ENCODE data around the gene CCR5. TPM values are rescaled to one million over a fixed set of nuclear protein-coding genes. Genes with fewer than 3 reads are reported as not detected.

The CCR5 gene
- total RNA-seq, 1 donor = not detected

GRCh38 chr3:46365737-46366524 is 4.8 kb upstream of the CCR5 start:
- no peak for TF ChIP-seq CTCF (IDR thresholded peaks at IDR 0.05; ENCODE audit: insufficient read depth, low read length)
- no peak overlapping the region for H3K4me3 ChIP-seq (ENCODE audit: low read depth, low read length)
- no peak for DNase-seq (ENCODE audit: low read depth)

- DNase-seq (ENCODE audit: low read depth) = no peak
- no peak for TF ChIP-seq CTCF (IDR thresholded peaks at IDR 0.05; ENCODE audit: insufficient read depth, low read length)
- H3K4me3 ChIP-seq (ENCODE audit: low read depth, low read length) = no peak overlapping the region
Measured at GRCh38 chr3:46367811-46368210, 2.9 kb upstream of the CCR5 start.

DNA sequence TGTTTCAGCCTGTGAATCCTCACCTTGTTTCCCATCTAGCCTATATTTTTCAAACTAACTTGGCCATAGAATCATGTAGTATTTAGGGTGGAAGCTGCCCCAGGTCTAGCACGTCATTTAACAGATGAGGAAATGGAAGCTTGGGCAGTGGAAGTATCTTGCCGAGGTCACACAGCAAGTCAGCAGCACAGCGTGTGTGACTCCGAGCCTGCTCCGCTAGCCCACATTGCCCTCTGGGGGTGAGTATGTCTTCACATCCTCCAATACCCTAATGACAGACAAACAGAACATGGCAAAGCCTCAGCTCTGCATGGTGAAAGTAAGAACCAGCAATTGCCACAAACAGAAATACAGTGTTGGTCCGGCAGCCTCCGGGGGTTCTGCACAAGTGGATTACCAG is 2.2 kb upstream of the CCR5 start:
- no peak for DNase-seq (ENCODE audit: low read depth)
- no peak for TF ChIP-seq CTCF (IDR thresholded peaks at IDR 0.05; ENCODE audit: insufficient read depth, low read length)
- H3K4me3 ChIP-seq (ENCODE audit: low read depth, low read length) = no peak overlapping the region

- no peak for DNase-seq (ENCODE audit: low read depth)
- no peak overlapping the region for H3K4me3 ChIP-seq (ENCODE audit: low read depth, low read length)
- TF ChIP-seq CTCF (IDR thresholded peaks at IDR 0.05; ENCODE audit: insufficient read depth, low read length) = no peak
Measured at GRCh38 chr3:46369151-46369550, 1.6 kb upstream of the CCR5 start.

GRCh38 chr3:46369675-46370132 is 1.0 kb upstream of the CCR5 start:
- TF ChIP-seq CTCF (IDR thresholded peaks at IDR 0.05; ENCODE audit: insufficient read depth, low read length) = no peak
- DNase-seq (ENCODE audit: low read depth) = no peak
- H3K4me3 ChIP-seq (ENCODE audit: low read depth, low read length) = no peak overlapping the region

DNA sequence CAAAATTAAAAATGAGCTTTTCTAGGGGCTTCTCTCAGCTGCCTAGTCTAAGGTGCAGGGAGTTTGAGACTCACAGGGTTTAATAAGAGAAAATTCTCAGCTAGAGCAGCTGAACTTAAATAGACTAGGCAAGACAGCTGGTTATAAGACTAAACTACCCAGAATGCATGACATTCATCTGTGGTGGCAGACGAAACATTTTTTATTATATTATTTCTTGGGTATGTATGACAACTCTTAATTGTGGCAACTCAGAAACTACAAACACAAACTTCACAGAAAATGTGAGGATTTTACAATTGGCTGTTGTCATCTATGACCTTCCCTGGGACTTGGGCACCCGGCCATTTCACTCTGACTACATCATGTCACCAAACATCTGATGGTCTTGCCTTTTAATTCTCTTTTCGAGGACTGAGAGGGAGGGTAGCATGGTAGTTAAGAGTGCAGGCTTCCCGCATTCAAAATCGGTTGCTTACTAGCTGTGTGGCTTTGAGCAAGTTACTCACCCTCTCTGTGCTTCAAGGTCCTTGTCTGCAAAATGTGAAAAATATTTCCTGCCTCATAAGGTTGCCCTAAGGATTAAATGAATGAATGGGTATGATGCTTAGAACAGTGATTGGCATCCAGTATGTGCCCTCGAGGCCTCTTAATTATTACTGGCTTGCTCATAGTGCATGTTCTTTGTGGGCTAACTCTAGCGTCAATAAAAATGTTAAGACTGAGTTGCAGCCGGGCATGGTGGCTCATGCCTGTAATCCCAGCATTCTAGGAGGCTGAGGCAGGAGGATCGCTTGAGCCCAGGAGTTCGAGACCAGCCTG is 984 bp downstream of the CCR5 start:
- no peak for DNase-seq (ENCODE audit: low read depth)
- TF ChIP-seq CTCF (IDR thresholded peaks at IDR 0.05; ENCODE audit: insufficient read depth, low read length) = no peak
- H3K4me3 ChIP-seq (ENCODE audit: low read depth, low read length) = no peak overlapping the region
